GM12892 (cell line): ENCODE measurements around the gene DUSP1.

ENCODE experiments used
- POLR2A ChIP-seq: IDR thresholded peaks from 2 replicates; pipeline ENCODE4 v1.6.1; 2011; ENCODE audit warnings: low read depth, low read length, control low read depth
- POLR2AphosphoS5 ChIP-seq: IDR thresholded peaks from 2 replicates; pipeline ENCODE4 v1.6.1; 2011; ENCODE audit warnings: low read depth, low read length, control low read depth
- TAF1 ChIP-seq: IDR thresholded peaks from 2 replicates; pipeline ENCODE4 v1.6.1; 2011; ENCODE audit warnings: low read depth, mild to moderate bottlenecking, control low read depth, low read length, borderline replicate concordance

DNA sequence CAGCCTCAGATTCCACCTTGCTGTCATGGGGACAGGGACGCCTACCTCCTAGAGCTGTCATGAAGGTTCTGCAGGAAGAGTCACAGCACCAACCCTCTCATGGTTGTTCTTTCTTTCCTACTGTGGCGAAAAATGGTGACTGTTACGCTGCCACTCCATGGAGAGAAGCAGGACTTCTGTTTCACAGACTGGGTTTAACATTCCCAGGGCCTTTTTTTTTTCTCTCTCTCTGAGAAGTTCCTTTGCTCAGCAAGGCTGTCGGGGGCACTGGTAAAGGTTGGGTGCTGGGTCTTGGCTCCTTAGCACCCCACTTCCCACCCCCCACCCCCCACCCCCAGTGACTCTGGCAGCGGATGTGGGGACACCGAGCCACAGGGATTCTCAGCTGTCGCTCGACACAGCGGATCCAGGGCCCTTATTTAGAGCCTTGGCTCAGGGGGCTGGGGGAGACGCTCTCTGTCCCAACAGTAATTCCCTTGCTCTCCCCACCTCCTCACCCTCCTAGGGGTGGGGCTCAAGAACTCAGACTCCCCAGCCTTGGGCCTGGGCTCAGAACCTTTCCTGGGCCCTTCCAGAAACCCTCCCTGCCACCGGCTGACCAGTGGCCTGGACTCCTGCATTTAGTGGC is 34.4 kb downstream of the DUSP1 start:
- TF ChIP-seq POLR2AphosphoS5, result no peak
- no peak for TF ChIP-seq POLR2A
- no peak for TF ChIP-seq TAF1
